HepG2 (cell line): ENCODE measurements around the gene SLC16A13. TPM values are rescaled to one million over a fixed set of nuclear protein-coding genes. Genes with fewer than 3 reads are reported as not detected.

Experiments
- ATAC-seq: fragments of 200-7000 bp; cut with Tn5 transposase; 3 replicates; pipeline ENCODE4 v1.9.1; 2020; ENCODE audit warnings: mild to moderate bottlenecking, moderate library complexity
- BruUV-seq: library from RNA; stranded (reverse); fragments of 400-500 nt; replicated peaks from 2 replicates; lab custom pipeline; 2021; lab: Mats Ljungman, UMichigan
- CTCF ChIA-PET: fragments of 300-600 bp; formaldehyde crosslinking; extraction: SDS; loops from one replicate; lab custom pipeline; 2021; ENCODE audit warnings: low total read pairs, inconsistent platforms, low intra/inter-chr PET ratio; lab: Yijun Ruan, JAX
- POLR2A ChIA-PET: fragments of 350-600 bp; sonication (Branson Sonifier 250); formaldehyde crosslinking; loops from one replicate; lab custom pipeline; 2020; ENCODE audit warnings: antibody characterized with exemption, inconsistent platforms; lab: Yijun Ruan, JAX
- DNase-seq: peaks from one replicate; pipeline ENCODE4 v3.0.0-alpha.2; 2015; ENCODE audit warnings: low spot score
- FAIRE-seq: peaks from 3 replicates; lab custom pipeline; 2011; peaks lifted over from hg19 to GRCh38; lab: Jason Lieb, UNC
- H2AFZ ChIP-seq: one replicate; pipeline ENCODE4 v1.6.1; 2011; ENCODE audit warnings: low read length, inconsistent platforms
- H3K27ac ChIP-seq: fragments of 300-600 bp; 3 replicates; pipeline ENCODE4 v1.8.0; 2011; ENCODE audit warnings: mixed run types, mild to moderate bottlenecking, mixed read lengths, low read length, inconsistent platforms; ENCODE audit not compliant: insufficient read depth; ENCODE audit errors: extremely low read length
- H3K27me3 ChIP-seq, 2 experiments: fragments of 200-600 bp in 1 of 2; 2 replicates in 1 of 2; 3 replicates in 1 of 2; pipeline versions ENCODE4 v1.6.0 to v1.8.0; 2011; ENCODE audit warnings: low read length in 2 of 2, mild to moderate bottlenecking in 2 of 2, moderate library complexity in 2 of 2, inconsistent platforms in 1 of 2; ENCODE audit not compliant: insufficient read depth in 2 of 2, control insufficient read depth in 1 of 2
- H3K36me3 ChIP-seq, 2 experiments: fragments of 200-600 bp in 1 of 2; replicated peaks in 1 of 2; 2 replicates in 1 of 2; 3 replicates in 1 of 2; pipeline versions ENCODE4 v1.5.1 to v1.8.0; 2011; ENCODE audit warnings: low read length in 2 of 2, inconsistent platforms in 1 of 2; ENCODE audit not compliant: insufficient read depth in 2 of 2, control insufficient read depth in 1 of 2
- H3K4me1 ChIP-seq: 2 replicates; pipeline ENCODE4 v1.5.1; 2012; ENCODE audit warnings: low read length, inconsistent platforms; ENCODE audit not compliant: insufficient read depth
- H3K4me2 ChIP-seq: 2 replicates; pipeline ENCODE4 v1.6.0; 2011; ENCODE audit warnings: low read depth, low read length, inconsistent platforms
- H3K4me3 ChIP-seq, 3 experiments: fragments of 200-600 bp in 1 of 3; sonication (generic), shearing (Covaris generic) in 1 of 3; replicated peaks in 1 of 3; 2 replicates each; pipeline ENCODE4 v1.5.1; 2011 to 2016; ENCODE audit warnings: low read length in 3 of 3, inconsistent platforms in 2 of 3, low read depth in 2 of 3, mild to moderate bottlenecking in 2 of 3, control low read depth in 1 of 3, mixed read lengths in 1 of 3; ENCODE audit not compliant: insufficient read depth in 1 of 3
- H3K79me2 ChIP-seq: one replicate; pipeline ENCODE4 v1.6.1; 2011; ENCODE audit warnings: low read length, inconsistent platforms; ENCODE audit not compliant: insufficient read depth
- H3K9ac ChIP-seq: 2 replicates; pipeline ENCODE4 v1.6.0; 2011; ENCODE audit warnings: mild to moderate bottlenecking, low read depth, low read length, inconsistent platforms; ENCODE audit not compliant: insufficient read depth
- H3K9me3 ChIP-seq: 2 replicates; pipeline ENCODE4 v1.5.1; 2012; ENCODE audit warnings: mild to moderate bottlenecking, low read length
- H4K20me1 ChIP-seq: 2 replicates; pipeline ENCODE4 v1.6.0; 2011; ENCODE audit warnings: inconsistent platforms, mild to moderate bottlenecking, low read length, moderate library complexity; ENCODE audit not compliant: insufficient read depth
- CENPX ChIP-seq: sonication (generic); formaldehyde crosslinking; IDR thresholded peaks from 2 replicates; pipeline ENCODE4 v1.9.0; 2021; ENCODE audit warnings: mild to moderate bottlenecking, missing genetic modification reagents, moderate library complexity
- GLMP ChIP-seq: sonication (generic); formaldehyde crosslinking; IDR thresholded peaks from 2 replicates; pipeline ENCODE4 v1.9.0; 2021; ENCODE audit warnings: missing genetic modification reagents, mild to moderate bottlenecking, borderline replicate concordance
- HNRNPK ChIP-seq: fragments of 200-400 bp; formaldehyde crosslinking; IDR thresholded peaks from 2 replicates; pipeline ENCODE4 v1.6.1; 2018; ENCODE audit warnings: low read length, low read depth, moderate library complexity, mild to moderate bottlenecking; ENCODE audit not compliant: poor library complexity, severe bottlenecking
- HOXA7 ChIP-seq: sonication (generic); formaldehyde crosslinking; IDR thresholded peaks from 2 replicates; pipeline ENCODE4 v1.8.1; 2022; ENCODE audit warnings: mild to moderate bottlenecking, missing genetic modification reagents, moderate library complexity
- IKZF1 ChIP-seq: fragments of 450-650 bp; IDR thresholded peaks from 2 replicates; pipeline ENCODE4 v1.7.1; 2016
- MAFK ChIP-seq, 2 experiments: IDR thresholded peaks in 1 of 2; conservative IDR thresholded peaks in 1 of 2; 2 replicates each; pipeline ENCODE4 v1.6.1; 2011; ENCODE audit warnings: improper control_type of control experiment in 2 of 2, low read length in 2 of 2
- MXI1 ChIP-seq: IDR thresholded peaks from 3 replicates; pipeline ENCODE4 v1.6.1; 2012; ENCODE audit warnings: low read depth, low read length, inconsistent platforms, borderline replicate concordance
- NFE2L2 ChIP-seq: fragments of 150-350 bp; IDR thresholded peaks from 2 replicates; pipeline ENCODE4 v1.6.1; 2014; ENCODE audit warnings: low read length
- POLR2AphosphoS2 ChIP-seq: IDR thresholded peaks from 2 replicates; pipeline ENCODE4 v1.6.1; 2011; ENCODE audit warnings: low read depth, low read length, improper control_type of control experiment
- TBL1XR1 ChIP-seq: fragments of 150-350 bp; IDR thresholded peaks from 2 replicates; pipeline ENCODE4 v1.6.1; 2014; ENCODE audit warnings: borderline replicate concordance, low read length; ENCODE audit not compliant: partially characterized antibody
- TBP ChIP-seq: sonication (generic); formaldehyde crosslinking; IDR thresholded peaks from 2 replicates; pipeline ENCODE4 v1.5.0; 2020; ENCODE audit warnings: missing genetic modification reagents
- ZFP1 ChIP-seq: IDR thresholded peaks from 2 replicates; pipeline ENCODE4 v1.6.1; 2016
- ZNF138 ChIP-seq: sonication (generic); formaldehyde crosslinking; IDR thresholded peaks from 2 replicates; pipeline ENCODE4 v1.5.0; 2020; ENCODE audit warnings: mild to moderate bottlenecking, low read depth, missing genetic modification reagents
- ZNF614 ChIP-seq: IDR thresholded peaks from 2 replicates; pipeline ENCODE4 v1.6.1; 2018; ENCODE audit warnings: missing biosample characterization, missing genetic modification reagents, inconsistent platforms, borderline replicate concordance
- WGBS: methylation state at CpG from one replicate; pipeline ENCODE4 v1.1.6; 2017; ENCODE audit warnings: low lambda C conversion rate; 5-methylcytosine and 5-hydroxymethylcytosine counted together
- in situ Hi-C: cut with HindIII; loops from 2 replicates; pipeline ENCODE4 v1.10.0; 2017; ENCODE audit warnings: low pct_unique_long_range_greater_than_20kb; ENCODE audit not compliant: extremely low pct_ligation_motif_present
- intact Hi-C: fragments of 100-400 bp; cut with micrococcal nuclease; formaldehyde crosslinking; loops from one replicate; pipeline ENCODE4 v1.10.0; 2022; ENCODE audit not compliant: unreplicated experiment
- polyA plus RNA-seq, 8 experiments: library from polyadenylated mRNA; depleted of rRNA in 3 of 8; stranded (reverse) in 7 of 8; unstranded in 1 of 8; fragments of >200 nt; fragmentation: Illumina TruSeq in 4 of 8; extraction: Trizol in 4 of 8; gene quantifications; 2 replicates each; pipeline versions ENCODE4 v1.2.1 to v1.2.3, GENCODE V29; 2011 to 2016; ENCODE audit warnings: low read depth in 4 of 8, missing spikeins in 1 of 8, mixed read lengths in 1 of 8; ENCODE audit not compliant: insufficient read depth in 1 of 8
- total RNA-seq, 5 experiments: library from RNA; depleted of rRNA; stranded (reverse); fragments of >200 nt; fragmentation: Illumina TruSeq; extraction: Trizol; gene quantifications; 2 replicates each; pipeline ENCODE4 v1.2.3, GENCODE V29; 2016; ENCODE audit warnings: low read depth in 1 of 5
- TF ChIP-seq, protein P1 (sequence below): sonication (generic); formaldehyde crosslinking; IDR thresholded peaks from 2 replicates; pipeline ENCODE4 v1.4.0; 2020; ENCODE audit warnings: missing genetic modification reagents
- TF ChIP-seq, protein P2 (sequence below): sonication (generic); formaldehyde crosslinking; IDR thresholded peaks from 2 replicates; pipeline ENCODE4 v1.5.0; 2020; ENCODE audit warnings: mild to moderate bottlenecking, missing genetic modification reagents, borderline replicate concordance

SLC16A13 gene
- total and polyA plus RNA-seq, 2 of the 13 experiments (the other 11 are each of a cell fraction or from before 2014, with no cell fraction given), result 2.2 to 3.0 TPM

DNA sequence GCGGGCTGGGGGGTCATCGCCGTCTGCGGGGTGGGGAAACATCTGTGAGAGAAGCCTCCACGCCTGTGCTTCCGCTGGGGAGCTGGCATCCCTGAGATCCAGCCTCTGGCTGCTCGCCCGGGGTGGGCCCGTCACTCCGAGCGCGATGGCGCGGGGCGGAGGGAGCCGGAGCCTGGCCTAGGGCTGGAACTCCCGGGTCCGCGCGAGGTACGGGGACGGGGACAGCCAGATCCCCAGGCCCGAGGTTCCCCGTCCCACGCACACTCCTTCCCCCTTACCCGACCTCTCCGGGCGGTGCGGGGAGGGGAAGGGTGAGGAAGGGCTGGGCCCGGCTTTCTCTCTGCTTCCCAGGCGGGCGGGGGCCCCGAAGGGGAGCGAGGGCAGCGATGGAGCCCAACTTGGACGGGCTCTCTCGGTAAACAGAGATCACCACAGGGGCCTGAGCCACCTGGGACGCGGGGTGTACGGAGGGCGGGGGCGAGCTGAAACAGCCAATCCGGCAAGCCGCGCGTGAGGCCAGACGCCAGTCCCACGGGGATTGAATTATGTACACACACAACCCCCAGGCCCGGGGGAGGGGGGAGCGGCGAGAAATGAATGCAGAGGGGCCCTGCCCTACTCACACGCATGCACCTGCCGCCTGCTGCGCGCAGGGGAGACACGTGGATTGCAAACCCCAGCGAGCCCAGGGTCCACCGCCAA, 7.8 kb downstream of the SLC16A13 start, which contains the start of gene SLC16A11:
TSS of gene SLC16A11 (minus strand) at position 596 of the 702 bp plus-strand sequence. CDS start at position 17, 579 bp downstream.
- no peak within 1 kb of the TSS for H2AFZ ChIP-seq
- H3K36me3 ChIP-seq, result no peaks in the 10 kb centered on the region
- H3K79me2 ChIP-seq, result no peaks in the 10 kb centered on the region
- in situ Hi-C loops, result loop anchor here (10.0 kb wide), 1 partner anchor 241 kb away; the partner anchor contains the start of gene SLC2A4
- H3K4me2 ChIP-seq, result peak within 1 kb of the TSS; percentile 94
- H4K20me1 ChIP-seq, result no peaks in the 10 kb centered on the region
- no peak within 1 kb of the TSS for H3K9ac ChIP-seq
- peaks cover 47% of the 10 kb centered on the region for H3K4me1 ChIP-seq
- H3K27ac ChIP-seq, result no peak within 1 kb of the TSS
- WGBS, result 90% methylated on average over 41 of the region's 58 CpGs
- no peaks in the 10 kb centered on the region; a peak in 1 of 5 replicates for H3K27me3 ChIP-seq
- DNase-seq (no peak), ATAC-seq (no peak), FAIRE-seq (no peak)
- no TSS peak for BruUV-seq
- POLR2A ChIA-PET, result interaction anchor here (4.6 kb wide), 1 partner anchor 7 kb away, joined by 71 read pairs; the partner anchor contains the start of gene SLC16A13
- CTCF ChIA-PET, result no interaction called here
- H3K4me3 ChIP-seq, result peak within 1 kb of the TSS in 1 of 3 experiments; percentile 79; a peak in 1 of 6 replicates
- intact Hi-C loops, result no loop called here
- H3K9me3 ChIP-seq, result no peaks in the 10 kb centered on the region
- TF ChIP-seq MAFK (conservative IDR thresholded peaks at IDR 0.05 in 1 of 2, IDR thresholded peaks at IDR 0.05 in 1 of 2; ENCODE audit: low read length in 2 of 2) (no peak), CENPX (no peak), IKZF1 (no peak), ZNF138 (CRISPR knock-in tag) (no peak), NFE2L2 (no peak), ZFP1 (CRISPR knock-in tag) (no peak), TBL1XR1 (no peak), MXI1 (no peak), GLMP (CRISPR knock-in tag) (no peak), ZNF614 (CRISPR knock-in tag) (no peak), HOXA7 (CRISPR knock-in tag) (no peak), POLR2AphosphoS2 (no peak), HNRNPK (no peak), TBP (no peak)
- TF ChIP-seq, protein P1, sequence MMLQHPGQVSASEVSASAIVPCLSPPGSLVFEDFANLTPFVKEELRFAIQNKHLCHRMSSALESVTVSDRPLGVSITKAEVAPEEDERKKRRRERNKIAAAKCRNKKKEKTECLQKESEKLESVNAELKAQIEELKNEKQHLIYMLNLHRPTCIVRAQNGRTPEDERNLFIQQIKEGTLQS (CRISPR knock-in tag), result no peak
- TF ChIP-seq, protein P2, sequence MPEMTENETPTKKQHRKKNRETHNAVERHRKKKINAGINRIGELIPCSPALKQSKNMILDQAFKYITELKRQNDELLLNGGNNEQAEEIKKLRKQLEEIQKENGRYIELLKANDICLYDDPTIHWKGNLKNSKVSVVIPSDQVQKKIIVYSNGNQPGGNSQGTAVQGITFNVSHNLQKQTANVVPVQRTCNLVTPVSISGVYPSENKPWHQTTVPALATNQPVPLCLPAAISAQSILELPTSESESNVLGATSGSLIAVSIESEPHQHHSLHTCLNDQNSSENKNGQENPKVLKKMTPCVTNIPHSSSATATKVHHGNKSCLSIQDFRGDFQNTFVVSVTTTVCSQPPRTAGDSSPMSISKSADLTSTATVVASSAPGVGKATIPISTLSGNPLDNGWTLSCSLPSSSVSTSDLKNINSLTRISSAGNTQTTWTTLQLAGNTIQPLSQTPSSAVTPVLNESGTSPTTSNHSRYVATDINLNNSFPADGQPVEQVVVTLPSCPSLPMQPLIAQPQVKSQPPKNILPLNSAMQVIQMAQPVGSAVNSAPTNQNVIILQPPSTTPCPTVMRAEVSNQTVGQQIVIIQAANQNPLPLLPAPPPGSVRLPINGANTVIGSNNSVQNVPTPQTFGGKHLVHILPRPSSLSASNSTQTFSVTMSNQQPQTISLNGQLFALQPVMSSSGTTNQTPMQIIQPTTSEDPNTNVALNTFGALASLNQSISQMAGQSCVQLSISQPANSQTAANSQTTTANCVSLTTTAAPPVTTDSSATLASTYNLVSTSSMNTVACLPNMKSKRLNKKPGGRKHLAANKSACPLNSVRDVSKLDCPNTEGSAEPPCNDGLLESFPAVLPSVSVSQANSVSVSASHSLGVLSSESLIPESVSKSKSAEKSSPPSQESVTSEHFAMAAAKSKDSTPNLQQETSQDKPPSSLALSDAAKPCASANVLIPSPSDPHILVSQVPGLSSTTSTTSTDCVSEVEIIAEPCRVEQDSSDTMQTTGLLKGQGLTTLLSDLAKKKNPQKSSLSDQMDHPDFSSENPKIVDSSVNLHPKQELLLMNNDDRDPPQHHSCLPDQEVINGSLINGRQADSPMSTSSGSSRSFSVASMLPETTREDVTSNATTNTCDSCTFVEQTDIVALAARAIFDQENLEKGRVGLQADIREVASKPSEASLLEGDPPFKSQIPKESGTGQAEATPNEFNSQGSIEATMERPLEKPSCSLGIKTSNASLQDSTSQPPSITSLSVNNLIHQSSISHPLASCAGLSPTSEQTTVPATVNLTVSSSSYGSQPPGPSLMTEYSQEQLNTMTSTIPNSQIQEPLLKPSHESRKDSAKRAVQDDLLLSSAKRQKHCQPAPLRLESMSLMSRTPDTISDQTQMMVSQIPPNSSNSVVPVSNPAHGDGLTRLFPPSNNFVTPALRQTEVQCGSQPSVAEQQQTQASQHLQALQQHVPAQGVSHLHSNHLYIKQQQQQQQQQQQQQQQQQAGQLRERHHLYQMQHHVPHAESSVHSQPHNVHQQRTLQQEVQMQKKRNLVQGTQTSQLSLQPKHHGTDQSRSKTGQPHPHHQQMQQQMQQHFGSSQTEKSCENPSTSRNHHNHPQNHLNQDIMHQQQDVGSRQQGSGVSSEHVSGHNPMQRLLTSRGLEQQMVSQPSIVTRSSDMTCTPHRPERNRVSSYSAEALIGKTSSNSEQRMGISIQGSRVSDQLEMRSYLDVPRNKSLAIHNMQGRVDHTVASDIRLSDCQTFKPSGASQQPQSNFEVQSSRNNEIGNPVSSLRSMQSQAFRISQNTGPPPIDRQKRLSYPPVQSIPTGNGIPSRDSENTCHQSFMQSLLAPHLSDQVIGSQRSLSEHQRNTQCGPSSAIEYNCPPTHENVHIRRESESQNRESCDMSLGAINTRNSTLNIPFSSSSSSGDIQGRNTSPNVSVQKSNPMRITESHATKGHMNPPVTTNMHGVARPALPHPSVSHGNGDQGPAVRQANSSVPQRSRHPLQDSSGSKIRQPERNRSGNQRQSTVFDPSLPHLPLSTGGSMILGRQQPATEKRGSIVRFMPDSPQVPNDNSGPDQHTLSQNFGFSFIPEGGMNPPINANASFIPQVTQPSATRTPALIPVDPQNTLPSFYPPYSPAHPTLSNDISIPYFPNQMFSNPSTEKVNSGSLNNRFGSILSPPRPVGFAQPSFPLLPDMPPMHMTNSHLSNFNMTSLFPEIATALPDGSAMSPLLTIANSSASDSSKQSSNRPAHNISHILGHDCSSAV (CRISPR knock-in tag), result no peak
